DMS 273 (cell line): ENCODE measurements around the gene RFC2.
A peak's percentile ranks its signal among the peaks of the same experiment; 100 is the strongest.
"Not testable (repeated sequence)": the region's sequence is repeated elsewhere in the genome, so short reads cannot be mapped to it uniquely, and the experiment has no call there.

Experiments
- DNase-seq: peaks from one replicate; lab custom pipeline; 2025; ENCODE audit not compliant: unreplicated experiment; lab: John Stamatoyannopoulos, UW

The RFC2 gene

DNA sequence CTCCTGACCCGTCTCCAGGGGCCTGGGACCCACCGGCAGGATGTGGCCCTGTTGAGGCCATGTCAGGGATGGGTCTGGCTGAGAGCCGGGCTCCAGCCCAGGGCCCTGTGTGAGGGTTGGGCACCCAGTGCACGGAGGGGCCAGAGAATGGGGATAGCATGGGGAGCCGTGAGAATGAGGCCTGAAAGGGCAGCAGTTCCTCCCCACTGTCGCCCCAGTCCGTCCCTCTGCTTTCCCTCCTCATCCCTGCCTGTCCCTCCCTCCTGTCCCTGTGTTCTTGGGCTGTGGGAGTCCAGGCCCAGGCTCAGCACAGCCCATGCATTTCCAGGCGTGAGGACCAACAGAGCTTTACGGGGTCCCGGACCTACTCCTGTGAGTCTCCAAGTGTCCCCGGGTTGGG is 34.8 kb downstream of the RFC2 start:
- no peak for DNase-seq

GRCh38 chr7:74218343-74218698 is 35.9 kb downstream of the RFC2 start:
- no peak for DNase-seq

GRCh38 chr7:74217455-74218342 is 36.5 kb downstream of the RFC2 start:
- DNase-seq, result peak; percentile 74

DNA sequence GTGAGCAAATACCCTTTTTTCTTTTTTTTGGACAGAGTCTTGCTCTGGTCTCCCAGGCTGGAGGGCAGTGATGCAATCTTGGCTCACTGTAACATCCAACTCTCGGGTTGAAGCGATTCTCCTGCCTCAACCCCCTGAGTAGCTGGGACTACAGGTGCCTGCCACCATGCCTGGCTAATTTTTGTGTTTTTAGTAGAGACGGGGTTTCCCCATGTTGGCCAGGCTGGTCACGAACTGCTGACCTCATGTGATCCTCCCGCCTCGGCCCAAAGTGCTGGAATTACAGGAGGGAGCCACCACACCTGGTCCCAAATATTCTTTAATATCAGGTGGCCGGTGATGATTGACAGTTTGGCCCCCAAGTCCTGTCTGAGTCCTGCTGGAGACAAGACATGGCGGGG is 37.8 kb downstream of the RFC2 start:
- DNase-seq, result no peak

- DNase-seq, result no peak
These were observed 38.3 kb downstream of the RFC2 start for GRCh38 chr7:74215921-74216320.

DNA sequence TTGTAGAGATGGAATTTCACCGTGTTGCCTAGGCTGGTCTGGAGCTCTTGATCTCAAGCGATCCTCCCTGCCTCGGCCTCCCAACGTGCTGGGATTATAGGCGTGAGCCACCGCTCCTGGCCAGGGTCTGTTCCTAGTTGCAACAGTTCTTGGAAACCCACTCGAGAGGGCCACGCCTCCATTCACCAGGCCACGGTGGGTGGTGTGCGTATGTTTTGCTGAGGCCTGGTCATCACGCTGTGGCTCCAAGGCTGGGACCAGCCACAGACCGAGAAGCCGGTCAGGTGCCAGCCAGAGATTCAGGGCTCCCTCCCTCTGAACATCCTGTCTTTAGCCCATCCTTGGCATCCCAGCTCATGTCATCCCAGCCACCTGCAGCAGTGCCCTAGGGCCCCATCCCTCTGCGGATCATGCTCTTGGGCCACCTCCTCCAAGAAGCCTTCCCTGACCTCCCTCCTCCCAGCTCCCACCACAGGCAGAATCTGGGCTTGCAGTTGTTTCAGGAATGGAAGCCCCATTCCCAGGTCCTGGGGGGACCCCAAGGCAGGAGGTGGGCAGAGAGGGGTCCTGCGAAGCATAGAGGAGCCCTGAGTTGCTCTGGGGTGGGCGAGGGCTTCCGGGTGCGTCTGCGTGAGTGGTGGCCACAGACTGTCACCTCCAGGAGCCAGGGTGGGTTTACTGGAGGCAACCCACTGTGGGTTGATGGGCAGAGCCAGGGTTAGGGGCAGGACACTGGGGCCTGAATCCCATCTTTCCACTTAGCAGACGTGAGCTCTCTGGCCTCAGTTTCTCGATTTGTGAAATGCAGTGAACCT is 39.2 kb downstream of the RFC2 start:
- DNase-seq, result no peak

- DNase-seq, result no peak
These were observed 41.5 kb downstream of the RFC2 start for GRCh38 chr7:74212661-74213060.

DNA sequence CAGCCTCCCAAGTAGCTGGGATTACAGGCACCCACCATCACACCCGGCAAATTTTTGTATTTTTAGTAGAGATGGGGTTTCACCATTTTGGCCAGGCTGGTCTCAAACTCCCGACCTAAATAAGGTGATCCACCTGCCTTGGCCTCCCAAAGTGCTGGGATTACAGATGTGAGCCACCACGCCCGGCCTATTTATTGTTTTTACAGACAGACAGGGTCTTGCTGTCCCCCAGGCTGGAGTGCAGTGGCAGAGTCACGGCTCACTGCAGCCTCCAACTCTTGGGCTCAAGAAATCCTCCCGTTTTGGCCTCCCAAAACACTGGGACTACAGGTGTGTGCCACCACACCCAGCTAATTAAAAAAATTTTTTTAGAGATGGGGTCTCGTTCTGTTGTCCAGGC is 46.0 kb downstream of the RFC2 start:
- DNase-seq, result not testable (repeated sequence)

DNA sequence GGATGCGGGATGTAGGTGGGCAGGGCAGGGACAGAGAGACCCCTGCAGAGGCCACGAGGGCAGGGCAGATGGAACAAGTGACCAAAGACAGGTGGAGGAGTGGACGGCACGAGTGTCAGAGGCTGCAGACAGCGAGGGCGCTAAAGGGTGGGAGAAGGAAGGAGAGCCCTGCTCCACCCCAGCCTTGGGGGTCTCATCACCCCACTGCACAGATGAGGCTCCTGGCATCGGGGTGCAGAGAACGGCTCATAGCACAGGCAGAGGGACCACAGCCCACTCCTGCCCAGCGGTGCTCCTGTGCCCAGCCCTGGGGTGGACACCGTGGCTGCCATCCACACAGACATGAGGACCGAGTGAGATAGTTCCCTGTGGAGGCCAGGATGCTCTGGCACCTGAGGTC is 46.6 kb downstream of the RFC2 start:
- DNase-seq, result no peak

GRCh38 chr7:74206589-74207120 is 47.5 kb downstream of the RFC2 start:
- DNase-seq, result peak; percentile 92

- DNase-seq, result not testable (repeated sequence)
These were observed 48.1 kb downstream of the RFC2 start for GRCh38 chr7:74206052-74206451.

DNA sequence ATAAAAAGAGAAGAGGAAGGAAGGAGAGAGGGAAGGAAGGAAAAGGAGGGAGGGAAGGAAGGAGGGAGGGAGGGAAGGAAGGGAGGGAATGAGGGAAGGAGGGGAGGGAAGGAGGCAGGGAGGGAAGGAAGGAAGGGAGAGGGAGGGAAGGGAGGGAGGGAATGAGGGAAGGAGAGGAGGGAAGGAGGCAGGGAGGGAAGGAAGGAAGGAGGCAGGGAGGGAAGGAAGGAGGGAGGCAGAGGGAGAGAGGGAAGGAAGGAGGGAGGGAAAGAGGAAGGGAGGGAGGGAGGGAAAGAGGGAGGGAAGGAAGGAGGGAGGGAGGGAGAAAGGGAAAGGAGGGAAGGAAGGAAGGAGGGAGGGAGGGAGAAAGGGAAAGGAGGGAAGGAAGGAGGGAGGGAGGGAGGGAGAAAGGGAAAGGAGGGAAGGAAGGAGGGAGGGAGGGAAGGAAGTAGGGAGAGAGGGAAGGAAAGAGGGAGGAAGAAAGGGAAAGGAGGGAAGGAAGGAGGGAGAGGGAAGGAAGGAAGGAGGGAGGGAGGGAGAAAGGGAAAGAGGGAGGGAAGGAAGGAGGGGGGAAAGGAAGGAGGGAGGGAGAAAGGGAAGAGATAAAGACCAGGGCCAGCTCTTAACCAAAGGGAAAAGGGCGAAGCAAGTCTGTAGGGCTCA is 50.1 kb downstream of the RFC2 start:
- no peak for DNase-seq

DNA sequence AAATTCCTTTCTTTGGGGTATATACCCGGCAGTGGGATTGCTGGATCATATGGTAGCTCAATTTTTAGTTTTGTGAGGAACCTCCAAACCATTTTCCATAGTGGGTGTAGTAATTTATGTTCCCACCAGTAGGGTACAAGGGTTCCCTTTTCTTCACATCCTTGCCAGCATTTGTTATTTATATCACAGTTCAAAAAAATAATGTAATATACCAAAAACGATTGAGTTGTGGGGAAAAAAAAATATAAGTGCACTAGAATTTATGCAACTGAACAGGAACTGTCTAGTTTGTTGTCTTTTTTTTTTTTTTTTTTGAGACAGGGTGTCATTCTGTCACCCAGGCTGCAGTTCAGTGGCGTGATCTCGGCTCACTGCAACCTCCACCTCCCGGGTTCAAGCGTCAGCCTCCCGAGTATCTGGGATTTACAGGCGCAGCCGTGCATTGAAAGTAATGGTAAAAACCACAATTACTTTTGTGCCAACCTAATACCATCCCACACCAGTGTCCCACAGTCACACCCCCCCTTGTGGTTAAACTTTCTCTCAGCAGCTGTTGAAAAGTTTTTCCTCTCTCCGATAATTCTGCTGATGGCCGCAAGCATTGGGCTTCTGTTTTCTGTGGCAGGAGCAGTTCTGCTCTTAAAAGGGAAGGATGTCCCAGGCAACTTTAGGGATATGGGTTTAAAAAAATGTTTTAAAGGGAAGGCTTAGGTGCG is 51.2 kb downstream of the RFC2 start:
- DNase-seq, result peak; percentile 91

DNA sequence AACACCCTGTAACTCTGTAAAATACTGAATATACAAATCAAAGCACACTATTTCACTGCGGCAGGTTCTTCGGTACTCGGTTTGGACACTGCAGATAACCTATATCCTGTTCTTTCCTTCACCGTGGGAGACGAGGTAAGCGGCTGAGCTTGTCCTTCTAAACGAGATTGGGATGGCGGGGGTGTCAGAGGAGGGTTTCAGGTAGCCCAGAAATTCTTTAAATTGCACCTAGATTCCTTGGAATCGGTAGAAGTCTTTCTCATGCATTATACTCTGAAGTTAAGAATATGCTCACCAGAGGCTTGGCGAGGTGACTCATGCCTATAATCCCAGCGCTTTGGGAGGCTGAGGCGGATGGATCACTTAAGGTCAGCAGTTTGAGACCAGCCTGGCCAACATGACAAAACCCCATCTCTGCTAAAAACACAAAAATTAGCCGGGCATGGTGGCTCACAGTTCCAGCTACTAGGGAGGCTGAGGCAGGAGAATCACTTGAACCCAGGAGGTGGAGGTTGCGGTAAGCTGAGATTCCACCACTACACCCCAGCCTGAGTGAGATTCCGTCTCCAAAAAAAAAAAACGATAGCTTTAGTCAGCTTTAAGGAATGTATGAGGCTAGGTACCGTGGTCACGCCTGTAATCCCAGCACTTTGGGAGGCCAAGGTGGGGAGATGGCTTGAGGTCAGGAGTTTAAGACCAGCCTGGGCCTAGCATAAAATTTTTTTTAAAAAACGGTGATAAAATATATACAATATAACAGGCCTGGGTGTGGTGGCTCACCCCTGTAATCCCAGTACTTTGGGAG is 54.4 kb downstream of the RFC2 start:
- no peak for DNase-seq

DNA sequence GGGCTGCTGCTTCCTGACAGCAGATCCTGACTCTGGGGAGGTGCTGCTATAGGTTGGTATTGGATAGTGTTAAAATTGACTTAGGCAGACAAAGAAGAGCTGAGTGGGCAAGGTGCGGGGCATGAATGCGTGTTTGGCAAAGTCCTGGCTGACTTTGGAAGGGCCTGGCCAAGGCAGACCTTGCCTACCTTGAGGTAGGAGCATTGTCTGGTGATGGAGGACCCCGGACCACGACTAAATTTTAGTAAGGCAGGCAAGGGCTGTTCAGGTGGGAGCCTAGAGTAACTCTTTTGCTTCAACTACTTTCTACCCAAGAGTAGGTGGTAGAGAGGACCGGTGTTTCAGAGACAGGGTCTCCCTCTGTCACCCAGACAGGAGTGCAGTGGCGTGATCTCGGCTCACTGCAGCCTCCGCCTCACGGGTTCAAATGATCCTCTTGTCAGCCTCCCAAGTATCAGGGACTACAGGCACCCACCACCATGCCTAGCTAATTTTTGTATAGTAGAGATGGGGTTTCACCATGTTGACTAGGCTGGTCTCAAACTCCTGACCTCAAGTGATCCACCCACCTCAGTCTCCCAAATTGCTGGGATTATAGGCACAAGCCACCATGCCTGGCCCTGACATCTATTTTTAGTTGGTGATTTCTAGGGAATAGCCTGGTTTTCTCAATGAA is 56.6 kb downstream of the RFC2 start:
- no peak for DNase-seq

DNA sequence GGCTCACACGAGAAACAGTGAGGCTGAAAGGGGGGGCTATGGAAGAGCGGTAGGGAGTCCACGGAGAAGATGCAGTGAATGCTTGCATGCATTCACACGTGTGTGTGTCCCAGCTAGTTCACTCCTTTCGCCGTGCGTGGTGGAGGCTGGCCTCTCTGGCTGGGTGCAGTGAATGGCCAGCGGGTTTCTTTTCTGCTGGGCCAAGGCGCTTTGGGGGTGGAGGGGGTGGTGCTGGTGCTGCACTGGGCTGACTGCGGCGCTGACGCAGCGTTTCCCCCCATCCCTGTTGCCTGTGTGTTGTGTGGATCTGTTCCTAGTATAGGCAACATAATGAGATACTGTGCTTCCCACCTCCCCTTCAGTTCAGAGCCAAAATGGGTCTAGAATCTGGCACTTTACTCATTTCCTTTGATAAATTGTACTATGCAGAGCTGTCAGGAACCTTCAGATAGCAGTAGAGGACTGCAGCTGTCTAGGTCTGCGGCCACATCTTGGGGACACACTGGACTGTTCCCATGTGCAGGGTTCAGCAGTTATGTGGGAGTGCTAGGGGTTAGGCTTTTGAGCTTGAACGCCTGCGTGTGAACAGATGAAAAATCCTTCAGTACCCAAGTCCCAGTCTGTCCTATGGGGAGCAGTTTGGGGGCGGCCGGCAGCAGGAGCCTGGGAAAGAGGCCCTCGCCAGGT is 58.1 kb downstream of the RFC2 start:
- not testable (repeated sequence) for DNase-seq

GRCh38 chr7:74195139-74195860 is 58.9 kb downstream of the RFC2 start:
- not testable (repeated sequence) for DNase-seq

DNA sequence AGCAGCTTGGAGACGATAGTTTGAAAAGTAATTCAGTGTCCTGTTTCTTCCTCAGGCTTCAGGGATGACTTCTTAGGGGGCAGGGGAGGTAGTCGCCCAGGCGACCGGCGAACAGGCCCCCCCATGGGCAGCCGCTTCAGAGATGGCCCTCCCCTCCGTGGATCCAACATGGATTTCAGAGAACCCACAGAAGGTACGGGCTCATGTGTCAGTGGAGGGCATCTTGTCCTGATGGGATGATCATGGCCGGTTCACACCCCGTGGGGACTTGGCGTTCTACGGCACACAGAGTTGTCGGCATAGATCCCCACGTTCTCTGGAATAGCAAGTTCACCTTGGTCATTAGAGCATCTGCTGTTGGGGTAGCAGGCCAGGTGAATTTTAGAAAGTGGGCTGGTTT is 59.5 kb downstream of the RFC2 start:
- no peak for DNase-seq
